ENCODE results near the gene RCAN2. TPM values are rescaled to one million over a fixed set of nuclear protein-coding genes. Genes with fewer than 3 reads are reported as not detected.
A peak's percentile ranks its signal among the peaks of the same experiment; 100 is the strongest.

Gene RCAN2
- total RNA-seq (2022), result not detected in 2 replicates
- percentile 2 among the genes with signal in this experiment for Bru-seq, nascent RNA
- percentile 3 among the genes with signal in this experiment for BruChase-seq, experiment 1, labeled RNA remaining after a 2-hour chase
- BruChase-seq, experiment 2, labeled RNA remaining after a 6-hour chase, result percentile 3 among the genes with signal in this experiment
- long read RNA-seq, result 0 reads

GRCh38 chr6:46491201-46491627 lies at the start of gene RCAN2:
Gene RCAN2 (minus strand): TSS chr6:46491449.
- no TSS peak for BruUV-seq (replicated peaks)
- ChIA-PET POLR2A (no interaction called here), CTCF (interaction anchor here (1.4 kb wide), 1 partner anchor 72 kb away, joined by 3 read pairs; no protein-coding TSS in a partner anchor)
- peak; percentile 42 to 51 for DNase-seq
- Mint-ChIP-seq H3K4me1 (ENCODE audit: low read depth, unreplicated experiment) (peaks cover 7% of the 10 kb centered on the region), H3K27ac (ENCODE audit: unreplicated experiment) (no peak within 1 kb of the TSS), H3K4me3 (ENCODE audit: unreplicated experiment) (peak within 1 kb of the TSS; percentile 73), H3K9me3 (ENCODE audit: unreplicated experiment) (no peaks in the 10 kb centered on the region), H3K27me3 (ENCODE audit: insufficient read depth, unreplicated experiment) (peaks cover 29% of the 10 kb centered on the region), H3K36me3 (ENCODE audit: insufficient read depth, unreplicated experiment) (no peaks in the 10 kb centered on the region)
- Histone ChIP-seq H3K27me3 (replicated peaks; ENCODE audit: control insufficient read depth, insufficient read depth, low read length) (no peaks in the 10 kb centered on the region; the same call in none of the 2 replicates), H3K36me3 (ENCODE audit: control insufficient read depth, insufficient read depth, low read length) (no peaks in the 10 kb centered on the region), H3K9me3 (no peaks in the 10 kb centered on the region), H3K4me1 (peaks cover 9% of the 10 kb centered on the region; the same call in 1 of the 2 replicates), H3K4me3 (ENCODE audit: low read depth, low read length) (peak within 1 kb of the TSS; percentile 44)
- intact Hi-C loops (cut with micrococcal nuclease; ENCODE audit: unreplicated experiment), result loop anchor here (5.0 to 10.0 kb wide), 2 partner anchors 136 to 396 kb away; no protein-coding TSS in a partner anchor
- no peak for TF ChIP-seq CTCF (IDR thresholded peaks at IDR 0.05; ENCODE audit: insufficient read depth in 1 of 2, low read depth in 1 of 2, low read length in 1 of 2, severe bottlenecking in 1 of 2, unreplicated experiment in 1 of 2)

DNA sequence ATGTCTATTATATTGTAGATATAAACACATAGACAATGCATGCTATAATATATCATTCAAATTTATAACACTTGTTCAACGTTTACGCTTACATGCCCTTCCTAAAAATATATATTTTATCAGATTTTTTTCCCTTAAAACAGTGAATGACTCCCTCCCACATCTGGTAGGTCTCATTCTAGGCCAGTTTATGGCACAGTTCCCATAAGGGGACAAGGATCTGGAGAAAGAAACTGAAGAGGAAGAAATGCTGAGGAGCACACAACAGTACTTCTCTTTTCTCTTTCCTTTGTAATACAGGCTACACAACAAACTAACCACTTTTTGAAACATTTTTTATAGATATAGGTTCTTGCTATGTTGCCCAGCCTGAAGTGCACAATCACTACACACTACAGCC lies 48.6 kb upstream of the RCAN2 start:
- ChIA-PET POLR2A (no interaction called here), CTCF (no interaction called here)
- H3K4me3 ChIP-seq (ENCODE audit: low read depth, low read length), result no peak overlapping the region
- H3K36me3 ChIP-seq (ENCODE audit: control insufficient read depth, insufficient read depth, low read length), result no peaks in the 10 kb centered on the region
- BruUV-seq (replicated peaks), result no TSS peak
- no peaks in the 10 kb centered on the region for H3K9me3 ChIP-seq
- no peaks in the 10 kb centered on the region for H3K27me3 ChIP-seq (replicated peaks; ENCODE audit: control insufficient read depth, insufficient read depth, low read length)
- Mint-ChIP-seq H3K9me3 (ENCODE audit: unreplicated experiment) (no peaks in the 10 kb centered on the region), H3K27ac (ENCODE audit: unreplicated experiment) (no peak overlapping the region), H3K27me3 (ENCODE audit: insufficient read depth, unreplicated experiment) (peaks cover 11% of the 10 kb centered on the region), H3K4me1 (ENCODE audit: low read depth, unreplicated experiment) (no peaks in the 10 kb centered on the region), H3K36me3 (ENCODE audit: insufficient read depth, unreplicated experiment) (peaks cover 6% of the 10 kb centered on the region), H3K4me3 (ENCODE audit: unreplicated experiment) (no peak overlapping the region)
- no peaks in the 10 kb centered on the region for H3K4me1 ChIP-seq
- intact Hi-C loops (cut with micrococcal nuclease; ENCODE audit: unreplicated experiment), result no loop called here
- no peak for DNase-seq
- no peak for TF ChIP-seq CTCF (IDR thresholded peaks at IDR 0.05; ENCODE audit: insufficient read depth in 1 of 2, low read depth in 1 of 2, low read length in 1 of 2, severe bottlenecking in 1 of 2, unreplicated experiment in 1 of 2)

DNA sequence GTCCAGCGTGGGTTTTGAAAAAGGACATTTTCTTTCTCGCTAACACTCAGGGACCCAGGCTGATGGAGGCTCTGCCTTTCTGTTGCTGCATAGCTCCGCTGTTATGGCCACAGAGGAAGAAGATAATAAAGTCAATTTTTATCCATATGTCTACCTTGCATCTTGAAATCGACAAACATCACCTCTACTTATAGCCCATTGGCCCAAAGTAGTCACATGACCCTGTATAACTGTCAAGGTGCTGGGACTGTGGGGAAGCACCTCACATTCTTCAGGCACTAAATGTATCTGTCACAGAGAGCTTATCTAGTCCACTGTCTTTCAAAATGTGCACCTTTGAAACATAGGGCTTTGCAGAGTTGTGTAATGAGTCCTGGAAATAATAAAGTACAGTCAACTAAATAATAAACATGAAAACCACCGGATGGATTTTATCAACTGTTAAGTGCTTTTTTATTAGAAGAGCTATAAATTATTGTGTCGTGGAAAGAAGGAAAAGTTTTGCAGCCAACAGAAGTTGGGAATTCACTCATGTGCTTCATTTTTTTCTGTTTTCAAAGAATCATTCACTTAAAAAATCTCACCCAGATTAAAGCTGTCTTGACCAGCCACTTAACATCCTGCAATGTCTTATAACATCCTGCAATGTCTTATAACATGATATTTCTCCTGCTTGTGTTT lies 47.7 kb upstream of the RCAN2 start:
- Histone ChIP-seq H3K4me1 (no peaks in the 10 kb centered on the region), H3K36me3 (ENCODE audit: control insufficient read depth, insufficient read depth, low read length) (no peaks in the 10 kb centered on the region), H3K9me3 (no peaks in the 10 kb centered on the region), H3K27me3 (replicated peaks; ENCODE audit: control insufficient read depth, insufficient read depth, low read length) (no peaks in the 10 kb centered on the region), H3K4me3 (ENCODE audit: low read depth, low read length) (no peak overlapping the region)
- H3K4me3 Mint-ChIP-seq (ENCODE audit: unreplicated experiment), result no peak overlapping the region
- H3K27ac Mint-ChIP-seq (ENCODE audit: unreplicated experiment), result no peak overlapping the region
- TF ChIP-seq CTCF (IDR thresholded peaks at IDR 0.05; ENCODE audit: insufficient read depth in 1 of 2, low read depth in 1 of 2, low read length in 1 of 2, severe bottlenecking in 1 of 2, unreplicated experiment in 1 of 2), result no peak
- H3K9me3 Mint-ChIP-seq (ENCODE audit: unreplicated experiment), result no peaks in the 10 kb centered on the region
- H3K27me3 Mint-ChIP-seq (ENCODE audit: insufficient read depth, unreplicated experiment), result peaks cover 7% of the 10 kb centered on the region
- POLR2A ChIA-PET, result no interaction called here
- peaks cover 6% of the 10 kb centered on the region for H3K36me3 Mint-ChIP-seq (ENCODE audit: insufficient read depth, unreplicated experiment)
- CTCF ChIA-PET, result no interaction called here
- no peak for DNase-seq
- intact Hi-C loops (cut with micrococcal nuclease; ENCODE audit: unreplicated experiment), result no loop called here
- no peaks in the 10 kb centered on the region for H3K4me1 Mint-ChIP-seq (ENCODE audit: low read depth, unreplicated experiment)
- no TSS peak for BruUV-seq (replicated peaks)

Data from Caco-2 (cell line).